K562 (cell line): ENCODE measurements around the gene ZNF69. TPM values are rescaled to one million over a fixed set of nuclear protein-coding genes. Genes with fewer than 3 reads are reported as not detected.

Source experiments
- ATF4 ChIP-seq: fragments of 450-650 bp; formaldehyde crosslinking; IDR thresholded peaks from 2 replicates; pipeline ENCODE4 v1.4.0; 2022; ENCODE audit warnings: mild to moderate bottlenecking, moderate library complexity
- CEBPZ ChIP-seq: fragments of 150-350 bp; IDR thresholded peaks from 2 replicates; pipeline ENCODE4 v1.6.1; 2014; ENCODE audit warnings: low read depth, mild to moderate bottlenecking, low read length, borderline replicate concordance
- FOXM1 ChIP-seq, 2 experiments: fragments of 450-650 bp in 1 of 2; sonication (generic) in 1 of 2; formaldehyde crosslinking in 1 of 2; IDR thresholded peaks; 2 replicates each; pipeline versions ENCODE4 v1.6.1 to v1.9.0; 2017 to 2022; ENCODE audit warnings: low read depth in 2 of 2, mild to moderate bottlenecking in 2 of 2, missing genetic modification reagents in 1 of 2, moderate library complexity in 1 of 2
- GABPB2 ChIP-seq: fragments of 250-450 bp; sonication (Bioruptor Pico); conservative IDR thresholded peaks from 2 replicates; pipeline ENCODE4 v1.5.1; 2021; ENCODE audit warnings: mild to moderate bottlenecking
- HOMEZ ChIP-seq: fragments of 250-450 bp; sonication (Bioruptor Pico); IDR thresholded peaks from 2 replicates; pipeline ENCODE4 v1.4.0; 2020; ENCODE audit warnings: mild to moderate bottlenecking, moderate library complexity
- LEF1 ChIP-seq: fragments of 450-650 bp; IDR thresholded peaks from 2 replicates; pipeline ENCODE4 v1.6.1; 2016; ENCODE audit warnings: mild to moderate bottlenecking
- NR3C1 ChIP-seq: sonication (generic); formaldehyde crosslinking; IDR thresholded peaks from 2 replicates; pipeline ENCODE4 v1.8.1; 2022; ENCODE audit warnings: missing genetic modification reagents
- PPARD ChIP-seq: fragments of 250-450 bp; sonication (Bioruptor Pico); IDR thresholded peaks from 2 replicates; pipeline ENCODE4 v1.8.0; 2022; ENCODE audit warnings: inconsistent platforms, mild to moderate bottlenecking, moderate library complexity
- SRSF7 ChIP-seq: fragments of 200-400 bp; formaldehyde crosslinking; optimal IDR thresholded peaks from 2 replicates; pipeline ENCODE3; 2017; ENCODE audit warnings: mild to moderate bottlenecking, low read depth, low read length
- XRCC3 ChIP-seq: fragments of 450-650 bp; IDR thresholded peaks from 2 replicates; pipeline ENCODE4 v1.6.1; 2017; ENCODE audit warnings: mild to moderate bottlenecking, moderate library complexity
- XRCC4 ChIP-seq: IDR thresholded peaks from one replicate; pipeline ENCODE4 v1.6.1; 2011; ENCODE audit not compliant: insufficient read depth, insufficient read length; ENCODE audit errors: extremely low read depth
- ZFP36 ChIP-seq: fragments of 150-350 bp; IDR thresholded peaks from 2 replicates; pipeline ENCODE4 v1.6.1; 2018; ENCODE audit warnings: low read length, low read depth; ENCODE audit not compliant: partially characterized antibody
- ZNF134 ChIP-seq: fragments of 250-450 bp; sonication (Bioruptor Pico); conservative IDR thresholded peaks from 2 replicates; pipeline ENCODE4 v1.4.0; 2020
- ZNF324 ChIP-seq: fragments of 250-450 bp; sonication (Bioruptor Pico); IDR thresholded peaks from 2 replicates; pipeline ENCODE4 v1.4.0; 2020; ENCODE audit warnings: mild to moderate bottlenecking
- ZNF668 ChIP-seq: fragments of 250-450 bp; sonication (Bioruptor Pico); IDR thresholded peaks from 2 replicates; pipeline ENCODE4 v1.8.0; 2022; ENCODE audit warnings: mild to moderate bottlenecking, inconsistent platforms
- polyA plus RNA-seq, 8 experiments: library from polyadenylated mRNA; depleted of rRNA in 4 of 8; stranded (reverse) in 5 of 8; unstranded in 3 of 8; fragments of >200 nt; fragmentation: Nextera tagmentation in 2 of 8; fragmentation: Illumina TruSeq in 1 of 8; extraction: Ambion mirVana in 2 of 8; extraction: Trizol in 1 of 8; gene quantifications; 2 replicates each; pipeline versions ENCODE4 v1.2.1 to v1.2.3, GENCODE V29; 2011 to 2014; ENCODE audit warnings: inconsistent platforms in 1 of 8, missing spikeins in 1 of 8
- total RNA-seq, 7 experiments: library from RNA; depleted of rRNA in 6 of 7; stranded (reverse); fragments of >200 nt in 6 of 7; fragmentation: Illumina TruSeq in 2 of 7; extraction: Trizol in 2 of 7; gene quantifications; 2 replicates each; pipeline versions ENCODE4 v1.2.1 to v1.2.3, GENCODE V29; 2011 to 2021; ENCODE audit warnings: low replicate concordance in 1 of 7

The ZNF69 gene
- total and polyA plus RNA-seq, 9 of the 15 experiments (the other 6 are each of a cell fraction or from before 2014, with no cell fraction given), result 2.3 to 5.4 (median 3.6) TPM

GRCh38 chr19:11949201-11949600, 61.6 kb downstream of the ZNF69 start (continued):
- TF ChIP-seq FOXM1 (IDR thresholded peaks at IDR 0.05; ENCODE audit: low read depth) (no peak), FOXM1 (CRISPR knock-in tag; IDR thresholded peaks at IDR 0.05; ENCODE audit: low read depth) (no peak), ZNF668 (CRISPR knock-in tag) (no peak), ZFP36 (no peak), PPARD (CRISPR knock-in tag) (no peak), CEBPZ (no peak), ZNF324 (CRISPR knock-in tag) (no peak), NR3C1 (no peak), LEF1 (no peak), XRCC4 (no peak), GABPB2 (CRISPR knock-in tag) (no peak), SRSF7 (no peak), XRCC3 (peak; percentile 75; the same call in 1 of the 2 replicates), ZNF134 (peak; percentile 57; the same call in 1 of the 2 replicates), HOMEZ (CRISPR knock-in tag) (no peak), ATF4 (CRISPR knock-in tag) (no peak)
